BJ (cell line): Measurements from ENCODE around the gene ATP12A. TPM values are rescaled to one million over a fixed set of nuclear protein-coding genes. Genes with fewer than 3 reads are reported as not detected.

Experiments used
- CTCF ChIA-PET: fragments of 350-600 bp; formaldehyde crosslinking; extraction: SDS; loops from one replicate; lab custom pipeline; 2021; ENCODE audit warnings: antibody characterized with exemption, inconsistent platforms; lab: Yijun Ruan, JAX
- POLR2A ChIA-PET: fragments of 300-600 bp; sonication (Branson Sonifier 250); formaldehyde crosslinking; extraction: SDS; loops from one replicate; lab custom pipeline; 2021; ENCODE audit warnings: antibody characterized with exemption; lab: Charles Lee
- DNase-seq: peaks from one replicate; pipeline ENCODE4 v3.0.0-alpha.2; 2011; ENCODE audit warnings: low read depth
- H3K27me3 ChIP-seq: 2 replicates; pipeline ENCODE4 v1.6.0; 2011; ENCODE audit warnings: low read length; ENCODE audit not compliant: control insufficient read depth, insufficient read depth
- H3K36me3 ChIP-seq: 2 replicates; pipeline ENCODE4 v1.5.1; 2011; ENCODE audit warnings: low read length; ENCODE audit not compliant: control insufficient read depth, insufficient read depth
- H3K4me3 ChIP-seq: 2 replicates; pipeline ENCODE4 v1.5.1; 2011; ENCODE audit warnings: low read depth, mild to moderate bottlenecking, control low read depth, low read length
- polyA plus RNA-seq: library from polyadenylated mRNA; depleted of rRNA; stranded (reverse); fragments of >200 nt; gene quantifications from 2 replicates; pipeline ENCODE4 v1.2.3, GENCODE V29; 2011
- TF ChIP-seq, protein P1 (sequence below): IDR thresholded peaks from 2 replicates; pipeline ENCODE4 v1.5.1; 2011; ENCODE audit warnings: low read depth, mild to moderate bottlenecking, control low read depth, inconsistent platforms, low read length, moderate library complexity; ENCODE audit not compliant: insufficient read depth

Gene ATP12A
- polyA plus RNA-seq, 1 experiment: not detected

DNA sequence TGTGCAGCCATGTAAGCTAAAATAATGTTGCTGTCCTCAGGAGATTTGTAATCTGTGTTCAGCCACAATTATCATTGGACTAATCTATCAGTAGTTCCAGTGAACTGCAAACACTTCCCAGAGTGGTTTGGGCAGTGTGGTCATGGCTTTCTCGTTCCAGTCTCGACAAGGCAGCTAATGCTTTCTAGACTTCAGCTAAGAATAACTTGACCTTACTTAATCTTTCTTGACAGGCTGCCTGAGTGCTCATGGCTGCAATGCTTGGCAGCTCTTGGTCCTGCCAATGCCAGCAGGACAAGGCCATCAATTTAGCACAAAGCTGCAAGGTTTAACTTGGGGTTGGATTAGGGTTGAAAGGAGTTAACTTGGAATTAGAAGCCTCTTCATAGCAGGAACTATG is 32.8 kb downstream of the ATP12A start:
- no peak for DNase-seq
- Histone ChIP-seq H3K36me3 (no peaks in the 10 kb centered on the region), H3K4me3 (no peak overlapping the region), H3K27me3 (no peaks in the 10 kb centered on the region; the same call in 1 of the 2 replicates)
- POLR2A ChIA-PET: no interaction called here
- CTCF ChIA-PET: interaction anchor here (1.1 to 2.6 kb wide), 2 partner anchors 19 to 25 kb away, joined by 3 to 9 read pairs; no protein-coding TSS in a partner anchor
- TF ChIP-seq, protein P1, sequence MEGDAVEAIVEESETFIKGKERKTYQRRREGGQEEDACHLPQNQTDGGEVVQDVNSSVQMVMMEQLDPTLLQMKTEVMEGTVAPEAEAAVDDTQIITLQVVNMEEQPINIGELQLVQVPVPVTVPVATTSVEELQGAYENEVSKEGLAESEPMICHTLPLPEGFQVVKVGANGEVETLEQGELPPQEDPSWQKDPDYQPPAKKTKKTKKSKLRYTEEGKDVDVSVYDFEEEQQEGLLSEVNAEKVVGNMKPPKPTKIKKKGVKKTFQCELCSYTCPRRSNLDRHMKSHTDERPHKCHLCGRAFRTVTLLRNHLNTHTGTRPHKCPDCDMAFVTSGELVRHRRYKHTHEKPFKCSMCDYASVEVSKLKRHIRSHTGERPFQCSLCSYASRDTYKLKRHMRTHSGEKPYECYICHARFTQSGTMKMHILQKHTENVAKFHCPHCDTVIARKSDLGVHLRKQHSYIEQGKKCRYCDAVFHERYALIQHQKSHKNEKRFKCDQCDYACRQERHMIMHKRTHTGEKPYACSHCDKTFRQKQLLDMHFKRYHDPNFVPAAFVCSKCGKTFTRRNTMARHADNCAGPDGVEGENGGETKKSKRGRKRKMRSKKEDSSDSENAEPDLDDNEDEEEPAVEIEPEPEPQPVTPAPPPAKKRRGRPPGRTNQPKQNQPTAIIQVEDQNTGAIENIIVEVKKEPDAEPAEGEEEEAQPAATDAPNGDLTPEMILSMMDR: no peak

DNA sequence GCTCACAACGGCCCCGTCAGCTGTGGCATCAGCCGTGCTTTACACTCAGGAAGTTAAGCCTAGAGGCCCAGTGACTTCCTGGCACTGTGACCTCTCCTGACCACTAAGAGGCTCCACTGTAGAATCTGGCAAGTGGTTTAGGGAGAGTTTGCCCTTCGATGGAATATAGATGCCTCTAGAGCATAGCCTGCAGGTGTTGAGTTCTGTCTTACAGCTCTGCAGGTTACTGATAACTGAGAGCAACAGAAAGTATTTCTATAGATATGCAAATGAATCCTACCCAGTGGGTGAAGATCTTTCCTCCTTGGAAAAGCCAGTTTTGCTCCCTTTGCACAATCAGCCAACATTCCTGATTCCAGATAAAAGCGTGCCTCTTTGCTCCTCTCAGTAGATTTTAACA is 35.8 kb downstream of the ATP12A start:
- Histone ChIP-seq H3K4me3 (no peak overlapping the region), H3K27me3 (no peaks in the 10 kb centered on the region), H3K36me3 (no peaks in the 10 kb centered on the region)
- TF ChIP-seq, protein P1: no peak
- ChIA-PET CTCF (interaction anchor here (0.5 to 2.3 kb wide), 4 partner anchors 11 to 277 kb away, joined by 3 to 8 read pairs (median 3); no protein-coding TSS in a partner anchor), POLR2A (no interaction called here)
- DNase-seq: no peak

DNA sequence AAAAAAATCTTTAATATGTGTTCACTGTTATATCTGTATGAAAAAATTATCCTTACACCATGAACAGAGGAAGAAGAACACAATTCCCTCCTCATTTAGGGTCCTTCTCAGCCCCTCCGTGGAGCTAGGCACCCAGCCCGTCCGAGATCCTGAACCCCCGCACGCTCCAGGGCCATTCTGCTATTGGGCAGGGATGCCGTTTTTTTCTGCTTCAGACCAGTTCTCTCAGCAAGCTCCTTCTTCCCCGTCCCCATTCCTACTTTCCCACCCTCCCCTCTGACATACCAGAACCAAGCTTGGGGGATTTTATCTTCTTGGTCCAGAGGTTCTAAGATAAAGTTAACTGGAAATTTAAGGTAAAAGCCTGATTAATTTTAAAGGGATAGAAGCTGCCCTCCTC is 36.2 kb downstream of the ATP12A start:
- H3K4me3 ChIP-seq: no peak overlapping the region
- H3K36me3 ChIP-seq: no peaks in the 10 kb centered on the region
- CTCF ChIA-PET: interaction anchor here (0.5 to 2.3 kb wide), 3 partner anchors 11 to 277 kb away, joined by 3 to 8 read pairs (median 3); no protein-coding TSS in a partner anchor
- DNase-seq: no peak
- POLR2A ChIA-PET: no interaction called here
- TF ChIP-seq, protein P1: no peak
- no peaks in the 10 kb centered on the region for H3K27me3 ChIP-seq

DNA sequence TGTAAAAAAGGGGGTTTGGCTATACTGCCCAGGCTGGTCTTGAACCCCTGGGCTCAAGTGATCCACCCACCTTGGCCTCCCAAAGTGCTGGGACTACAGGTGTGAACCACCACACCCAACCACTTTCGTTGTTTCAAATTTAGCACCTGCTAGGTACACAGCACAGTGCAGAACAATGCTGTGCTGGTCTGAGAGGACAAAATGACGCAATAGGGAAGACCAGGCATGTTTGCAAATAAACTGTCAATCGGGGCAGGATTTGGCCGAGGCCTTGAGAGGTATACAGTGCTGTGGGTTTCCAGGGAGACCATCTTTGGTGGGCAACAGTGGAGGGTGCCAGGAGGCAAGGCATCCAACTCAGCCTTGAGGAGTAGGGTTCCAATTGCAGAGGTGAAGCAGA is 37.0 kb downstream of the ATP12A start:
- Histone ChIP-seq H3K27me3 (no peaks in the 10 kb centered on the region), H3K4me3 (no peak overlapping the region), H3K36me3 (no peaks in the 10 kb centered on the region)
- no peak for DNase-seq
- TF ChIP-seq, protein P1: no peak
- ChIA-PET CTCF (interaction anchor here (2.3 kb wide), 1 partner anchor 10 kb away, joined by 8 read pairs; no protein-coding TSS in a partner anchor), POLR2A (no interaction called here)

DNA sequence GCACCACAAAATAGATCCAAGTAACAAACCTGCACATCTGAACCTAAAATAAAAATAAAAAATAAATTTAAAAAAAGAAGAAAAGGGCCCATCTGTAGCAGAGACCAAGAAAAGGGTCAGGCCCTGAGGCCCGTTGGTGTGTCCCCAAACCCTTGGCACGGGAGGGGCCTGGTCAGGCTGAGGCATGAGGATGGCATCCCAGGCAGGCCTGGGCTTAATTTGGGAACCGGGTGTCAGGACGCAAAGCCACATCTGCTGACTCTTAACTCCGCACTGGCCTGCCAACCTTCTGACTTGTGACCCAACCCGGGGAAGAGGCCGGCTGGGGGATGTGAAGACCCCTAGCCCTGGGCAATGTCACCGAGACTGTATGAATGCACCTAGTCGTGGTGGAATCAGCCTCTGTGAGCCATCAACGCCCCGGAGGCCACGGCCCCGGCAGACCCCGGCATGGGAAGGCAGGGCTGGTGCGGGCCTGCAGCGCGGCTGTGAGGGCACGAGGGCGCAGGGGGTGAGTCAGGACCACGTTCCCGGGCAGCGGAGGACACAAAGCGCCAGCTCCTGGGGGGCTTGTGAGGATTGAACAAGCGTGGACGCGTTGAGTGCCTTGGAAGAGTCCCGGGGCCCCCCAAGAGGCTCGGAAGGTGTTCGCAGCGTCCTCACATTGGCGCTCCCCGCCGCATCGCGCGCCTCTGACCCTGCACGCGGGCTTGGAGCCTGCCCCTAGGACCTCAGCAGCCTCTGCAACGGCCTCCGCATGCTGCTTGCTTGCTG is 38.2 kb downstream of the ATP12A start:
- POLR2A ChIA-PET: no interaction called here
- TF ChIP-seq, protein P1: no peak
- no peak for DNase-seq
- no peaks in the 10 kb centered on the region for H3K36me3 ChIP-seq
- H3K4me3 ChIP-seq: no peak overlapping the region
- no peaks in the 10 kb centered on the region for H3K27me3 ChIP-seq
- CTCF ChIA-PET: interaction anchor here (1.0 to 2.3 kb wide), 2 partner anchors 8 to 9 kb away, joined by 3 to 8 read pairs; no protein-coding TSS in a partner anchor
